Ascending aorta (tissue), 2 donors: Measurements from ENCODE around the gene SNX22. TPM values are rescaled to one million over a fixed set of nuclear protein-coding genes. Genes with fewer than 3 reads are reported as not detected.

Experiments
- DNase-seq, 2 donors: peaks; one replicate each; pipeline ENCODE4 v3.0.0-alpha.2; 2019; ENCODE audit warnings: low spot score in 2 of 2
- H3K27ac ChIP-seq, 2 donors: fragments of 200-600 bp; sonication (generic); one replicate each; pipeline ENCODE4 v1.5.1; 2016 to 2017; ENCODE audit warnings: mild to moderate bottlenecking in 1 of 2
- H3K27me3 ChIP-seq: fragments of 200-600 bp; sonication (generic); one replicate; pipeline ENCODE4 v1.5.1; 2017
- H3K36me3 ChIP-seq, 2 donors: fragments of 200-600 bp; sonication (generic); one replicate each; pipeline ENCODE4 v1.5.1; 2016
- H3K4me1 ChIP-seq, 2 donors: fragments of 200-600 bp; sonication (generic); one replicate each; pipeline ENCODE4 v1.5.1; 2016 to 2017; ENCODE audit warnings: mild to moderate bottlenecking in 1 of 2
- H3K4me3 ChIP-seq, 2 donors: fragments of 200-600 bp; sonication (generic); one replicate each; pipeline ENCODE4 v1.5.1; 2016 to 2017; ENCODE audit warnings: mild to moderate bottlenecking in 1 of 2
- H3K9me3 ChIP-seq, 2 donors: fragments of 200-600 bp; sonication (generic); one replicate each; pipeline ENCODE4 v1.5.1; 2016
- intact Hi-C: fragments of 100-400 bp; cut with DNase I; formaldehyde crosslinking; loops from one replicate; pipeline ENCODE4 v1.15.1; 2023
- total RNA-seq: library from RNA; depleted of rRNA; stranded (reverse); fragments of >200 nt; gene quantifications from one replicate; pipeline ENCODE4 v1.1.0, GENCODE V29; 2016
- TF ChIP-seq, protein P1 (sequence below), 3 experiments: fragments of 200-600 bp in 2 of 3; fragments of 450-650 bp in 1 of 3; sonication (generic) in 2 of 3; IDR thresholded peaks; one replicate each; pipeline ENCODE4 v1.5.1; 2016 to 2019; ENCODE audit warnings: antibody characterized with exemption in 3 of 3, mild to moderate bottlenecking in 1 of 3, moderate library complexity in 1 of 3

SNX22 gene
- total RNA-seq, 1 donor from 2014 or later = 0.53 TPM

DNA sequence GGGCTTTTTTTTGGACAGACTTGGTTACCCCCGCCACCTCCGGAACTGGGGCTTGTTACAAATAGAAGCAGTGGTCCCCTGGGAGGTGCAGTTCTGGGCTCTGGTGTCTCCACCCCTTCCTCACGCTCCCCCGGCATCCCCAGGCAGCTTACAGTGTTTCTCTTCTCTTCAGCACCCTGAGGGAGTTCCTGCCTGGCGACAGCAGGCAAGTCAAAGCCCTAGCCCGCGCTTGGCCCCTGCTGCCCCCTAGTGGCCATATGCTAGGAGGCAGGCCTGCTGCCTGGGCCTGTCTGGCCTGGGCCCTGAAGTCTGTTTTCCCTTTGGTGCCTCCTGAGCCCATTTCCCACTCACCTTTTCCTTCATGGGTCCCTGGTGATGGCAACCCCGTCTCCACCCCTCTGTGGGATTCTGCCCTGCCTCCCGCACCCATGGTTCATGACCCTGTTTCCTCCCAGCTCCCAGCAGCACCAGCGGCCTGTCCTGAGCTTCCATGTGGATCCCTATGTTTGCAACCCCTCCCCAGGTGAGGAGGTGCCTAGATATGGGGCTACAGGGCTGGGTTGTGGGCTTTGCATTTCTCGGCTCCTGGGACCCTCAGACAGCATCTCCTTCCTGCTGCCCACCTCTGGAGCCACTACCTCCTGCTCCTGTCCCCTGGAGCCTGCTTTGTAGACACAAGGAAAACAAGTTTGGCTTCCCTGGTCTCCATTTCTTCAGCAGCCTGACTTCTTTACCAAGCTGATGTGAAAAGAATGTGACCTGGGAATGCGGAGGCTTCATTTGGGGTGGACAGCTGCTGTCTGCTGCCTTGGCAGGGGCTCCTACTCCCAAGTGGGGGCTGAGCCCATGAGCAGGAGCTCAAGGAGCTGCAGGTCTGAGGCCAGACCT, 2.2 kb downstream of the SNX22 start:
- peaks cover 41 to 48% of the 10 kb centered on the region in 2 donors for H3K36me3 ChIP-seq
- intact Hi-C loops = no loop called here
- TF ChIP-seq, protein P1, sequence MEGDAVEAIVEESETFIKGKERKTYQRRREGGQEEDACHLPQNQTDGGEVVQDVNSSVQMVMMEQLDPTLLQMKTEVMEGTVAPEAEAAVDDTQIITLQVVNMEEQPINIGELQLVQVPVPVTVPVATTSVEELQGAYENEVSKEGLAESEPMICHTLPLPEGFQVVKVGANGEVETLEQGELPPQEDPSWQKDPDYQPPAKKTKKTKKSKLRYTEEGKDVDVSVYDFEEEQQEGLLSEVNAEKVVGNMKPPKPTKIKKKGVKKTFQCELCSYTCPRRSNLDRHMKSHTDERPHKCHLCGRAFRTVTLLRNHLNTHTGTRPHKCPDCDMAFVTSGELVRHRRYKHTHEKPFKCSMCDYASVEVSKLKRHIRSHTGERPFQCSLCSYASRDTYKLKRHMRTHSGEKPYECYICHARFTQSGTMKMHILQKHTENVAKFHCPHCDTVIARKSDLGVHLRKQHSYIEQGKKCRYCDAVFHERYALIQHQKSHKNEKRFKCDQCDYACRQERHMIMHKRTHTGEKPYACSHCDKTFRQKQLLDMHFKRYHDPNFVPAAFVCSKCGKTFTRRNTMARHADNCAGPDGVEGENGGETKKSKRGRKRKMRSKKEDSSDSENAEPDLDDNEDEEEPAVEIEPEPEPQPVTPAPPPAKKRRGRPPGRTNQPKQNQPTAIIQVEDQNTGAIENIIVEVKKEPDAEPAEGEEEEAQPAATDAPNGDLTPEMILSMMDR (IDR thresholded peaks at IDR 0.05) = peak; percentile 88 to 97 (median 96)
- H3K27ac ChIP-seq = peak overlapping the region in 1 of 2 donors; percentile 9
- H3K9me3 ChIP-seq = no peaks in the 10 kb centered on the region
- peaks cover 17% of the 10 kb centered on the region for H3K27me3 ChIP-seq
- peak; percentile 45 to 93 for DNase-seq
- H3K4me3 ChIP-seq = peak overlapping the region in 1 of 2 donors; percentile 32
- peaks cover 11 to 27% of the 10 kb centered on the region in 2 donors for H3K4me1 ChIP-seq

GRCh38 chr15:64155802-64156651, 4.5 kb downstream of the SNX22 start:
- peaks cover 15% of the 10 kb centered on the region for H3K27me3 ChIP-seq
- TF ChIP-seq, protein P1 (IDR thresholded peaks at IDR 0.05) = no peak
- H3K4me1 ChIP-seq = peaks cover 15 to 36% of the 10 kb centered on the region in 2 donors
- intact Hi-C loops = no loop called here
- H3K4me3 ChIP-seq = no peak overlapping the region
- H3K9me3 ChIP-seq = no peaks in the 10 kb centered on the region
- H3K36me3 ChIP-seq = peaks cover 64 to 71% of the 10 kb centered on the region in 2 donors
- no peak overlapping the region for H3K27ac ChIP-seq
- no peak for DNase-seq

- TF ChIP-seq, protein P1 (IDR thresholded peaks at IDR 0.05) = no peak
- Histone ChIP-seq H3K27ac (no peak overlapping the region), H3K9me3 (no peaks in the 10 kb centered on the region), H3K27me3 (peaks cover 9% of the 10 kb centered on the region), H3K4me3 (no peak overlapping the region), H3K4me1 (peaks cover 19 to 36% of the 10 kb centered on the region in 2 donors), H3K36me3 (peaks cover 69 to 78% of the 10 kb centered on the region in 2 donors)
- no peak for DNase-seq
- intact Hi-C loops = no loop called here
Observed at GRCh38 chr15:64156652-64157331, 5.3 kb downstream of the SNX22 start.

- H3K4me1 ChIP-seq = peaks cover 18 to 32% of the 10 kb centered on the region in 2 donors
- peaks cover 69 to 78% of the 10 kb centered on the region in 2 donors for H3K36me3 ChIP-seq
Observed at GRCh38 chr15:64157599-64158125, 6.1 kb downstream of the SNX22 start.

More at GRCh38 chr15:64157599-64158125, 6.1 kb downstream of the SNX22 start:
- no peak for DNase-seq
- TF ChIP-seq, protein P1 (IDR thresholded peaks at IDR 0.05) = no peak
- no peak overlapping the region for H3K27ac ChIP-seq
- H3K4me3 ChIP-seq = no peak overlapping the region
- no peaks in the 10 kb centered on the region for H3K27me3 ChIP-seq
- intact Hi-C loops = no loop called here
- H3K9me3 ChIP-seq = no peaks in the 10 kb centered on the region
